Suprapubic skin (tissue), 4 donors: Measurements from ENCODE around the gene ZMYND10. TPM values are rescaled to one million over a fixed set of nuclear protein-coding genes. Genes with fewer than 3 reads are reported as not detected.

Source experiments
- DNase-seq, 2 donors: peaks; one replicate each; pipeline ENCODE4 v3.0.0-alpha.2; 2019; ENCODE audit warnings: low spot score in 2 of 2
- H3K27ac ChIP-seq: fragments of 200-600 bp; sonication (generic); one replicate; pipeline ENCODE4 v1.5.1; 2019
- H3K27me3 ChIP-seq: fragments of 200-600 bp; sonication (generic); one replicate; pipeline ENCODE4 v1.5.1; 2019
- H3K36me3 ChIP-seq: fragments of 200-600 bp; sonication (generic); one replicate; pipeline ENCODE4 v1.5.1; 2019
- H3K4me1 ChIP-seq: fragments of 200-600 bp; sonication (generic); one replicate; pipeline ENCODE4 v1.5.1; 2019
- H3K4me3 ChIP-seq: fragments of 200-600 bp; sonication (generic); one replicate; pipeline ENCODE4 v1.5.1; 2019; ENCODE audit warnings: mild to moderate bottlenecking
- H3K9me3 ChIP-seq: fragments of 200-600 bp; sonication (generic); one replicate; pipeline ENCODE4 v1.5.1; 2019
- EP300 ChIP-seq: sonication (generic); formaldehyde crosslinking; IDR thresholded peaks from one replicate; pipeline ENCODE4 v1.6.1; 2017; ENCODE audit warnings: antibody characterized with exemption
- POLR2A ChIP-seq, 2 donors: fragments of 450-650 bp; IDR thresholded peaks; one replicate each; pipeline ENCODE4 v1.6.1; 2017; ENCODE audit warnings: antibody characterized with exemption in 2 of 2, mild to moderate bottlenecking in 2 of 2, moderate library complexity in 2 of 2
- POLR2AphosphoS5 ChIP-seq, 3 donors: sonication (generic); formaldehyde crosslinking; IDR thresholded peaks; one replicate each; pipeline ENCODE4 v1.6.1; 2017; ENCODE audit warnings: antibody characterized with exemption in 3 of 3
- WGBS: methylation state at CpG from one replicate; pipeline ENCODE4 v1.1.5; 2018; 5-methylcytosine and 5-hydroxymethylcytosine counted together
- total RNA-seq, 4 donors: library from RNA; depleted of rRNA; stranded (reverse); fragments of >200 nt; gene quantifications; one replicate each; pipeline ENCODE4 v1.1.0, GENCODE V29; 2016
- TF ChIP-seq, protein P1 (sequence below), 2 donors: fragments of 200-600 bp in 1 of 2; fragments of 450-650 bp in 1 of 2; sonication (generic) in 1 of 2; IDR thresholded peaks; one replicate each; pipeline ENCODE4 v1.5.1; 2016 to 2019; ENCODE audit warnings: antibody characterized with exemption in 2 of 2, mild to moderate bottlenecking in 1 of 2, moderate library complexity in 1 of 2

The ZMYND10 gene
- total RNA-seq, result 1 to 10 TPM in 3 of 4 donors, not detected in 1; 1.6 to 4.7 (median 1.9) TPM

DNA sequence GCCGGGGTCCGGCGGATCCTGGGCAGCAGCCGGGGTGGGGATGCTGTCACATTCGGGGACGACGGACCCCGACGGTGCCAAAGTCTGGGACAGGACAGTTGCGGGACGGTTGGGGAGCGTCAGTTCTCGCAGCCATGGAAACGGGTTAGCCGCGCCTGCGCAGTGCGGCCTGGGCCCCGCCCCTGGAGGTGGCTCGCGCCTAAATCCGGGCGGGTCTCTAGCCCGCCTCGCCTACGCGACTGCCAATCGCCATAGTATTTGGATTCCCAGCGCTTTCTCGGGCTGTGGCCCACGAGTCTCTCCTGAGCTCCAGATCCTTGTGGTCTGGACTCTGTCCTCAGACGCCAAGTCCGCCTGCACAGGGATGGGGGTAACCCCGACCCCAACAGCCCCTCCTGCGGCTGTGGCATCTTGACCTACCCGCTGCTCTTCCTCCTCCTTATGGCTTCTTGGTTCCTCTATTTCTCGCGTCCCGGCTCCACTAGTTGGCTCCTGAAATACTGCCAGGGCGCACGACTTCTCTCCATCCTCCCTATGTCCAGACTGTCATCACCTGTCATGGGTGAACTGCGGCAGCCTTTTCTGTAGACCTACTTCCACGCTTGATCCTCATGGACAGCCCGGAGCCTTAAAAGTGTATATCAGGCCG is at the start of gene ZMYND10:
Gene ZMYND10, minus strand, starts transcription at position 147 of the 649 bp plus-strand sequence. CDS start 153 bp downstream, outside the sequence.
- Histone ChIP-seq H3K27ac (no peak within 1 kb of the TSS), H3K4me3 (peak within 1 kb of the TSS; percentile 51), H3K4me1 (peaks cover 56% of the 10 kb centered on the region), H3K9me3 (no peaks in the 10 kb centered on the region), H3K27me3 (no peaks in the 10 kb centered on the region), H3K36me3 (peaks cover 14% of the 10 kb centered on the region)
- no peak for TF ChIP-seq EP300
- TF ChIP-seq POLR2A (IDR thresholded peaks at IDR 0.05), result no peak
- no peak for TF ChIP-seq POLR2AphosphoS5 (IDR thresholded peaks at IDR 0.05)
- TF ChIP-seq, protein P1, sequence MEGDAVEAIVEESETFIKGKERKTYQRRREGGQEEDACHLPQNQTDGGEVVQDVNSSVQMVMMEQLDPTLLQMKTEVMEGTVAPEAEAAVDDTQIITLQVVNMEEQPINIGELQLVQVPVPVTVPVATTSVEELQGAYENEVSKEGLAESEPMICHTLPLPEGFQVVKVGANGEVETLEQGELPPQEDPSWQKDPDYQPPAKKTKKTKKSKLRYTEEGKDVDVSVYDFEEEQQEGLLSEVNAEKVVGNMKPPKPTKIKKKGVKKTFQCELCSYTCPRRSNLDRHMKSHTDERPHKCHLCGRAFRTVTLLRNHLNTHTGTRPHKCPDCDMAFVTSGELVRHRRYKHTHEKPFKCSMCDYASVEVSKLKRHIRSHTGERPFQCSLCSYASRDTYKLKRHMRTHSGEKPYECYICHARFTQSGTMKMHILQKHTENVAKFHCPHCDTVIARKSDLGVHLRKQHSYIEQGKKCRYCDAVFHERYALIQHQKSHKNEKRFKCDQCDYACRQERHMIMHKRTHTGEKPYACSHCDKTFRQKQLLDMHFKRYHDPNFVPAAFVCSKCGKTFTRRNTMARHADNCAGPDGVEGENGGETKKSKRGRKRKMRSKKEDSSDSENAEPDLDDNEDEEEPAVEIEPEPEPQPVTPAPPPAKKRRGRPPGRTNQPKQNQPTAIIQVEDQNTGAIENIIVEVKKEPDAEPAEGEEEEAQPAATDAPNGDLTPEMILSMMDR (IDR thresholded peaks at IDR 0.05), result no peak
- no peak for DNase-seq
- 30% methylated on average over 14 of the region's 45 CpGs for WGBS

DNA sequence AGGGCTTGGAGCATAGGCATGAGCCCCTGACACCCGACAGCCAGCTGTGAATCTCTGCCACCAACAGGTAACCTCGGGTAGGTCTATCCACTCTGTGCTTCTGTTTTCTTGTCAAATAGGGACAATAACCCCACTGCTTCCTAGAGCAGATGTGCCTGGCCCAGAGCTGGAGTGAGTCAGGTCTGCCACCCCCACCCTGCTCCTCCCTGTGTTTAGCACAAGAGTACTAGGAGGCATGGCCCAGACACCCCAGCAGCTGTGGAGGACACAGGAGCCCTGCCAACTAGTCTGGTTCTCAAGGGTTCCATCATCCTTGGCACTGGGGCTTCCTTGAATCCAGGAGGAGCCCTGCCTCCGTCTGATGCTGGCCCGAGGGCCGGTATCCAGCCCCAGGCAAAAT is 47.5 kb upstream of the ZMYND10 start:
- Histone ChIP-seq H3K27me3 (no peaks in the 10 kb centered on the region), H3K36me3 (no peaks in the 10 kb centered on the region), H3K27ac (no peak overlapping the region), H3K4me1 (peaks cover 28% of the 10 kb centered on the region), H3K9me3 (no peaks in the 10 kb centered on the region), H3K4me3 (no peak overlapping the region)
- TF ChIP-seq POLR2A (IDR thresholded peaks at IDR 0.05) (no peak), POLR2AphosphoS5 (IDR thresholded peaks at IDR 0.05) (no peak), EP300 (no peak)
- TF ChIP-seq, protein P1 (IDR thresholded peaks at IDR 0.05), result no peak
- DNase-seq, result no peak
- 54% methylated on average over 3 of the region's 5 CpGs for WGBS

DNA sequence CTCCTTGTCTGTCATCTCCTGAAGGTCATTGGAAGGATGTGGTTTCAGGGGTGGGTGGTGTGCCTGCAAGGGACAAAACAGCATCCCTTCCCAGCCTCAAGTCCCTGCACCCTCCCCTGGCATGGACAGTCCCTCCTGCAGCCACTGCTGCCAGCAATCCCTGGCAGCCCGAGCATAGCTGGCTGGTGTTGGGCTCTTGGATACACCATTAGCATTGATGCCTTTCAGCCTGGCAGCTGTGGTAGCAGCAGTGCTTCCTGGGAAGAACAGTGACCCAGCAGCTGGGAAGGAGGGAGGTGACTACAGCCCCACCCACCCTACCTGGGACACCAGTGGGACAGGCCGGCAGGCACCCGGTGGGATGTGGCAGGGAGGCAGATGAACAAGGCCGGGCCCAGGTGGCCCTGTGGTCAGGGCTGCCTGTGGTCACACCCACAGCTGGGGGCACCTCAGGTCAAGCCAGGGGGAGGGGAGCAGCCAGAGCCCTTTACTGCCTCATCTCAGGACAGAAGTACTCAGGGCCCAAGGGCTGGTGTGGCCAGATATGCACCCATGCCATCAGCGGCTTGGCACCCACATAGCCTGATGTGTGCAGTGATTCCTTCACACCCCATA is 46.7 kb upstream of the ZMYND10 start:
- H3K4me1 ChIP-seq, result peaks cover 36% of the 10 kb centered on the region
- no peak overlapping the region for H3K4me3 ChIP-seq
- no peak for DNase-seq
- TF ChIP-seq POLR2A (IDR thresholded peaks at IDR 0.05) (no peak), POLR2AphosphoS5 (IDR thresholded peaks at IDR 0.05) (no peak), EP300 (no peak)
- TF ChIP-seq, protein P1 (IDR thresholded peaks at IDR 0.05), result no peak
- H3K27me3 ChIP-seq, result no peaks in the 10 kb centered on the region
- WGBS, result 67% methylated on average over 1 of the region's 5 CpGs
- no peaks in the 10 kb centered on the region for H3K9me3 ChIP-seq
- H3K27ac ChIP-seq, result no peak overlapping the region
- H3K36me3 ChIP-seq, result no peaks in the 10 kb centered on the region

DNA sequence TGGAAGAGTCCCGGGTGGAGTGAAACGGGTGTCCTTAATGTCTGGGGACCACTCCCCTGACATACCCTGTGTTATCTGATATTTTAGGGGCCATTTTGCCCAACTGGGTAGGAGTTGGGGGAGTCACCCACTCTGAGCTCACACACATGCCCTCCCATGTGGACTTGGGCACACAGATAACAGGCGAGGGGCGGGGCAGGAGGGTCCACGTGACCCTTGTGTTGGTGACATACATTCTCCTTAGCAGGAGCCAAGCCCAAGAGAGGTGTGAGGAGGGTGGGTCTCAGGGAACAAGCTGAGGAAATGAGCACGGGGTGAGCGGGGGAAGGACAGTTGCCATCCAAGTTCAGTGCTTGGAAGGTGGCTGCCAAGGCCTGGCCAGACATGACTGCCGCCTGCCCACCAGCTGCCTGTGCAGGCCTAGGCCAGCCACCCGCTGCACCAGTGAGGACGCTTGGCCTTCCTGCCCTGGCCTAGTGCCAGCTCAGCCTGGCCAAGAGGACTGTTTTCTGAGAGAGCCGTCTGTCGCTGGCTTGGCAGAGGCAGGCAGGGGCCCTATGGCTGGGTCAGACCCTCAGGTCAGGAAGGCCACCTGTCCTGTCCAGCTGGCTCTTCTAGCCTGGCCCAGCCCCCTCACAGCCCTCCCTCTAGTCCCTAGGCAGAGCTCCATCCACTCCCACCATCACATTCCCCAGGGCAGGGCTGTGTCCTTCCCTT is 45.1 kb upstream of the ZMYND10 start:
- 38% methylated on average over 9 of the region's 12 CpGs for WGBS
- H3K9me3 ChIP-seq, result no peaks in the 10 kb centered on the region
- no peaks in the 10 kb centered on the region for H3K36me3 ChIP-seq
- H3K4me1 ChIP-seq, result peaks cover 37% of the 10 kb centered on the region
- no peak overlapping the region for H3K27ac ChIP-seq
- H3K27me3 ChIP-seq, result no peaks in the 10 kb centered on the region
- H3K4me3 ChIP-seq, result no peak overlapping the region
- no peak for DNase-seq
- TF ChIP-seq POLR2A (IDR thresholded peaks at IDR 0.05), result no peak
- TF ChIP-seq EP300, result no peak
- TF ChIP-seq, protein P1 (IDR thresholded peaks at IDR 0.05), result no peak
- no peak for TF ChIP-seq POLR2AphosphoS5 (IDR thresholded peaks at IDR 0.05)

DNA sequence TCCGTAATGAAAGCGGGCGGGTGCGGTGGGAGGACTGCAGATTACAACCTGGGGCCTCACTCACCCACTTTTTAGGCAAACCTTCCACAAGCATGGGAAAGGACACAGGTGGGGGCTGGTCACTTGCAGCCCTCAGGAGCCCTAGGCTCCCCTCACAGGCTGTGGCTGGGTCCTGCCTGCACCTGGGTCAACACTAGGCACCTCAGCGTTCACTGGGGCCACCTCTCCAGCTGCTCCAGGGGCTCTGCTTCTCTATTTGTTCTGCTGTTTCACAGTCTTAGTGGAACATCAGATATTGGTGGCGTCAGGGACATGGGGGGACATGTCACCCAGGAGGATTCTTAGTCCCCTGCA is 43.9 kb upstream of the ZMYND10 start:
- H3K36me3 ChIP-seq, result no peaks in the 10 kb centered on the region
- TF ChIP-seq EP300 (no peak), POLR2A (IDR thresholded peaks at IDR 0.05) (no peak), POLR2AphosphoS5 (IDR thresholded peaks at IDR 0.05) (no peak)
- TF ChIP-seq, protein P1 (IDR thresholded peaks at IDR 0.05), result no peak
- WGBS, result 94% methylated on average over 6 of the region's 6 CpGs

More for the DNA sequence above, 43.9 kb upstream of the ZMYND10 start:
- no peak overlapping the region for H3K4me3 ChIP-seq
- H3K4me1 ChIP-seq, result peaks cover 37% of the 10 kb centered on the region
- no peaks in the 10 kb centered on the region for H3K27me3 ChIP-seq
- H3K9me3 ChIP-seq, result no peaks in the 10 kb centered on the region
- H3K27ac ChIP-seq, result no peak overlapping the region
- DNase-seq, result no peak
